AG04449 (cell line): Measurements from ENCODE around the gene KRT20.
A peak's percentile ranks its signal among the peaks of the same experiment; 100 is the strongest.

ENCODE experiments used
- CTCF ChIA-PET: fragments of 350-600 bp; formaldehyde crosslinking; extraction: SDS; loops from one replicate; lab custom pipeline; 2021; ENCODE audit warnings: antibody characterized with exemption; lab: Yijun Ruan, JAX
- POLR2A ChIA-PET: fragments of 400-600, 350-600 bp; formaldehyde crosslinking; extraction: SDS; loops from one replicate; lab custom pipeline; 2020; ENCODE audit warnings: antibody characterized with exemption, inconsistent platforms; lab: Yijun Ruan, JAX
- DNase-seq: peaks from one replicate; pipeline ENCODE4 v3.0.0-alpha.2; 2010; ENCODE audit warnings: low read depth, low spot score
- H3K4me3 ChIP-seq: 2 replicates; pipeline ENCODE4 v1.5.1; 2011; ENCODE audit warnings: low read depth, mild to moderate bottlenecking, control low read depth, low read length
- CTCF ChIP-seq: IDR thresholded peaks from one replicate; pipeline ENCODE4 v1.5.1; 2011; ENCODE audit warnings: mild to moderate bottlenecking, moderate library complexity, low read length, control low read depth, inconsistent platforms; ENCODE audit not compliant: insufficient read depth; ENCODE audit errors: missing control alignments

Gene KRT20

GRCh38 chr17:40916366-40916765 is 31.3 kb upstream of the KRT20 start:
- DNase-seq, result no peak
- POLR2A ChIA-PET, result interaction anchor here (0.6 to 1.1 kb wide), 2 partner anchors 632 to 772 kb away, joined by 3 read pairs; no protein-coding TSS in a partner anchor
- CTCF ChIA-PET, result interaction anchor here (0.7 to 1.7 kb wide), 8 partner anchors 10 to 749 kb away, joined by 3 to 4 read pairs (median 3); no protein-coding TSS in a partner anchor
- TF ChIP-seq CTCF, result no peak
- H3K4me3 ChIP-seq, result no peak overlapping the region

GRCh38 chr17:40915721-40916256 is 30.7 kb upstream of the KRT20 start:
- H3K4me3 ChIP-seq, result no peak overlapping the region
- TF ChIP-seq CTCF, result no peak
- DNase-seq, result peak; percentile 37
- CTCF ChIA-PET, result interaction anchor here (0.7 to 3.6 kb wide), 8 partner anchors 10 to 750 kb away, joined by 3 to 17 read pairs (median 3); no protein-coding TSS in a partner anchor
- POLR2A ChIA-PET, result interaction anchor here (0.6 to 1.1 kb wide), 2 partner anchors 631 to 773 kb away, joined by 3 read pairs; no protein-coding TSS in a partner anchor

- H3K4me3 ChIP-seq, result no peak overlapping the region
- ChIA-PET CTCF (interaction anchor here (0.8 to 3.6 kb wide), 6 partner anchors 11 to 747 kb away, joined by 3 to 17 read pairs (median 3); no protein-coding TSS in a partner anchor), POLR2A (interaction anchor here (1.3 kb wide), 1 partner anchor 39 kb away, joined by 3 read pairs; no protein-coding TSS in a partner anchor)
- TF ChIP-seq CTCF, result no peak
- DNase-seq, result peak; percentile 94
These were observed 30.2 kb upstream of the KRT20 start for GRCh38 chr17:40915199-40915661.

GRCh38 chr17:40914075-40914855 is 29.2 kb upstream of the KRT20 start:
- no peak for TF ChIP-seq CTCF

GRCh38 chr17:40912486-40913210 is 27.6 kb upstream of the KRT20 start:
- DNase-seq, result no peak
- no peak for TF ChIP-seq CTCF
- ChIA-PET POLR2A (no interaction called here), CTCF (interaction anchor here (0.5 to 3.6 kb wide), 11 partner anchors 56 to 753 kb away, joined by 3 to 17 read pairs (median 5); partner anchors contain the start of gene KRTAP2-3)
- H3K4me3 ChIP-seq, result no peak overlapping the region

More at GRCh38 chr17:40914075-40914855, 29.2 kb upstream of the KRT20 start:
- CTCF ChIA-PET, result interaction anchor here (0.6 to 3.6 kb wide), 6 partner anchors 11 to 734 kb away, joined by 3 to 17 read pairs (median 8); partner anchors contain the start of gene KRTAP2-3
- DNase-seq, result no peak
- POLR2A ChIA-PET, result interaction anchor here (0.6 to 1.3 kb wide), 3 partner anchors 40 to 145 kb away, joined by 3 to 4 read pairs (median 4); no protein-coding TSS in a partner anchor
- H3K4me3 ChIP-seq, result no peak overlapping the region
